ENCODE measurements around the gene PTPRM.
"Not testable (repeated sequence)": the region's sequence is repeated elsewhere in the genome, so short reads cannot be mapped to it uniquely, and the experiment has no call there.

The PTPRM gene

GRCh38 chr18:8029061-8029460 is 461.9 kb downstream of the PTPRM start:
- no peak for DNase-seq

GRCh38 chr18:8029731-8030130 is 462.6 kb downstream of the PTPRM start:
- no peak for DNase-seq

GRCh38 chr18:8030201-8030600 is 463.1 kb downstream of the PTPRM start:
- no peak for DNase-seq

- no peak for DNase-seq
Observed at GRCh38 chr18:8031496-8031895, 464.4 kb downstream of the PTPRM start.

- DNase-seq: no peak
Observed at GRCh38 chr18:8034674-8035073, 467.6 kb downstream of the PTPRM start.

GRCh38 chr18:8036551-8036950 is 469.4 kb downstream of the PTPRM start:
- DNase-seq: no peak

- no peak for DNase-seq
Observed at GRCh38 chr18:8037296-8037695, 470.2 kb downstream of the PTPRM start.

GRCh38 chr18:8040021-8040420 is 472.9 kb downstream of the PTPRM start:
- DNase-seq: no peak

GRCh38 chr18:8041526-8042111 is 474.5 kb downstream of the PTPRM start:
- no peak for DNase-seq

GRCh38 chr18:8044004-8044403 is 476.9 kb downstream of the PTPRM start:
- DNase-seq: no peak

GRCh38 chr18:8045160-8045883 is 478.2 kb downstream of the PTPRM start:
- no peak for DNase-seq

- no peak for DNase-seq
Observed at GRCh38 chr18:8045884-8046281, 478.8 kb downstream of the PTPRM start.

GRCh38 chr18:8046441-8046840 is 479.3 kb downstream of the PTPRM start:
- no peak for DNase-seq

GRCh38 chr18:8049147-8049546 is 482.0 kb downstream of the PTPRM start:
- DNase-seq: no peak

GRCh38 chr18:8050616-8051329 is 483.7 kb downstream of the PTPRM start:
- DNase-seq: no peak

- no peak for DNase-seq
Observed at GRCh38 chr18:8051453-8051852, 484.3 kb downstream of the PTPRM start.

- peak; percentile 43 for DNase-seq
Observed at GRCh38 chr18:8052237-8052701, 485.2 kb downstream of the PTPRM start.

- no peak for DNase-seq
Observed at GRCh38 chr18:8056723-8057122, 489.6 kb downstream of the PTPRM start.

GRCh38 chr18:8063152-8063551 is 496.0 kb downstream of the PTPRM start:
- not testable (repeated sequence) for DNase-seq

- no peak for DNase-seq
Observed at GRCh38 chr18:8063733-8064132, 496.6 kb downstream of the PTPRM start.

- no peak for DNase-seq
Observed at GRCh38 chr18:8065284-8065683, 498.2 kb downstream of the PTPRM start.

GRCh38 chr18:8065773-8066172 is 498.7 kb downstream of the PTPRM start:
- DNase-seq: no peak

- no peak for DNase-seq
Observed at GRCh38 chr18:8069708-8070107, 502.6 kb downstream of the PTPRM start.

GRCh38 chr18:8073167-8073566 is 506.1 kb downstream of the PTPRM start:
- DNase-seq: no peak

Data from femur (tissue), 1 donor.